H1 (cell line): ENCODE results near the gene RPGR. TPM values are rescaled to one million over a fixed set of nuclear protein-coding genes. Genes with fewer than 3 reads are reported as not detected.

Experiments used
- CTCF ChIA-PET: fragments of 300-600 bp; sonication (Branson Sonifier 250); formaldehyde crosslinking; loops from one replicate; lab custom pipeline; 2021; ENCODE audit not compliant: partially characterized antibody; lab: Charles Lee
- POLR2A ChIA-PET: fragments of 300-600 bp; sonication (Branson Sonifier 250); formaldehyde crosslinking; loops from one replicate; lab custom pipeline; 2021; ENCODE audit warnings: inconsistent platforms; ENCODE audit not compliant: partially characterized antibody; lab: Charles Lee
- DNase-seq, 2 experiments: peaks; one replicate each; pipeline versions ENCODE4 v3.0.0 to v3.0.0-alpha.2; 2010 to 2022; ENCODE audit warnings: low spot score in 2 of 2, low read depth in 1 of 2, mixed read lengths in 1 of 2
- FAIRE-seq: peaks from 2 replicates; lab custom pipeline; 2011; peaks lifted over from hg19 to GRCh38; lab: Jason Lieb, UNC
- H2AFZ ChIP-seq: 2 replicates; pipeline ENCODE4 v1.8.1; 2012; ENCODE audit warnings: low read length, inconsistent platforms
- H2AK5ac ChIP-seq: 2 replicates; pipeline ENCODE4 v1.6.1; 2013; ENCODE audit warnings: low read depth, low read length
- H2BK120ac ChIP-seq: replicated peaks from 2 replicates; pipeline ENCODE3; 2013; ENCODE audit warnings: low read depth, low read length, inconsistent platforms
- H2BK12ac ChIP-seq: 2 replicates; pipeline ENCODE4 v1.6.1; 2013; ENCODE audit warnings: low read depth, low read length
- H2BK15ac ChIP-seq: 2 replicates; pipeline ENCODE4 v1.6.1; 2013; ENCODE audit warnings: low read length
- H2BK20ac ChIP-seq: 2 replicates; pipeline ENCODE4 v1.6.1; 2013; ENCODE audit warnings: low read length
- H2BK5ac ChIP-seq: 2 replicates; pipeline ENCODE4 v1.6.1; 2013; ENCODE audit warnings: low read depth, low read length
- H3K14ac ChIP-seq: 2 replicates; pipeline ENCODE4 v1.6.1; 2013; ENCODE audit warnings: inconsistent platforms; ENCODE audit not compliant: insufficient read length
- H3K18ac ChIP-seq: 2 replicates; pipeline ENCODE4 v1.6.1; 2013; ENCODE audit warnings: low read length; ENCODE audit errors: extremely low read depth
- H3K23ac ChIP-seq: 2 replicates; pipeline ENCODE4 v1.6.1; 2013; ENCODE audit warnings: inconsistent platforms; ENCODE audit not compliant: insufficient read length
- H3K23me2 ChIP-seq: 2 replicates; pipeline ENCODE4 v1.6.1; 2013; ENCODE audit warnings: low read depth, low read length
- H3K27ac ChIP-seq: 2 replicates; pipeline ENCODE4 v1.6.1; 2011; ENCODE audit warnings: low read depth, low read length, inconsistent platforms
- H3K27me3 ChIP-seq, 4 experiments: replicated peaks in 1 of 4; 1 replicate in 1 of 4; 2 replicates in 3 of 4; pipeline versions ENCODE4 v1.6.1 to v1.8.1; 2011 to 2013; ENCODE audit warnings: low read length in 3 of 4, mild to moderate bottlenecking in 3 of 4, inconsistent platforms in 2 of 4, mixed read lengths in 2 of 4, moderate library complexity in 1 of 4; ENCODE audit not compliant: control insufficient read depth in 3 of 4, insufficient read depth in 3 of 4; ENCODE audit errors: extremely low read depth in 1 of 4
- H3K36me3 ChIP-seq, 4 experiments: 2 replicates each; pipeline versions ENCODE4 v1.6.1 to v1.8.1; 2011 to 2013; ENCODE audit warnings: mild to moderate bottlenecking in 4 of 4, low read length in 3 of 4, moderate library complexity in 2 of 4, control low read depth in 1 of 4, inconsistent platforms in 1 of 4; ENCODE audit not compliant: insufficient read depth in 4 of 4, control insufficient read depth in 2 of 4
- H3K4ac ChIP-seq: replicated peaks from 2 replicates; pipeline ENCODE3; 2013; ENCODE audit warnings: low read length, low read depth, mixed read lengths, inconsistent platforms; ENCODE audit not compliant: insufficient read length
- H3K4me1 ChIP-seq, 4 experiments: replicated peaks in 1 of 4; 1 replicate in 1 of 4; 2 replicates in 3 of 4; pipeline versions ENCODE4 v1.6.1 to v1.8.1; 2011 to 2013; ENCODE audit warnings: low read length in 3 of 4, inconsistent platforms in 2 of 4, mixed read lengths in 1 of 4; ENCODE audit not compliant: insufficient read depth in 4 of 4, control insufficient read depth in 3 of 4
- H3K4me2 ChIP-seq, 2 experiments: 2 replicates each; pipeline versions ENCODE4 v1.6.1 to v1.8.1; 2011 to 2013; ENCODE audit warnings: low read depth in 2 of 2, low read length in 2 of 2, control low read depth in 1 of 2, inconsistent platforms in 1 of 2, mild to moderate bottlenecking in 1 of 2; ENCODE audit not compliant: insufficient read depth in 1 of 2
- H3K4me3 ChIP-seq, 4 experiments: fragments of 200-600, 300-600 bp in 1 of 4; sonication (generic), shearing (Covaris generic), sonication (Bioruptor Twin) in 1 of 4; 2 replicates each; pipeline versions ENCODE4 v1.5.1 to v1.8.1; 2011 to 2016; ENCODE audit warnings: low read length in 4 of 4, low read depth in 3 of 4, control low read depth in 2 of 4, inconsistent platforms in 2 of 4, mild to moderate bottlenecking in 2 of 4, mixed read lengths in 1 of 4, moderate library complexity in 1 of 4; ENCODE audit not compliant: insufficient read depth in 2 of 4; ENCODE audit errors: extremely low read depth in 1 of 4
- H3K56ac ChIP-seq: replicated peaks from 2 replicates; pipeline ENCODE3; 2013; ENCODE audit warnings: low read depth, mild to moderate bottlenecking, mixed read lengths, low read length, inconsistent platforms; ENCODE audit not compliant: insufficient read length
- H3K79me1 ChIP-seq: 2 replicates; pipeline ENCODE4 v1.6.1; 2013; ENCODE audit warnings: low read depth, low read length, control low read depth
- H3K79me2 ChIP-seq, 2 experiments: 2 replicates each; pipeline versions ENCODE4 v1.6.1 to v1.8.1; 2012 to 2013; ENCODE audit warnings: low read length in 2 of 2, mild to moderate bottlenecking in 2 of 2, inconsistent platforms in 1 of 2; ENCODE audit not compliant: insufficient read depth in 2 of 2, control insufficient read depth in 1 of 2
- H3K9ac ChIP-seq, 4 experiments: replicated peaks in 1 of 4; 1 replicate in 1 of 4; 2 replicates in 3 of 4; pipeline versions ENCODE4 v1.6.1 to v1.8.1; 2011 to 2013; ENCODE audit warnings: low read depth in 3 of 4, low read length in 3 of 4, control low read depth in 2 of 4, mild to moderate bottlenecking in 2 of 4, moderate library complexity in 2 of 4, inconsistent platforms in 1 of 4; ENCODE audit errors: extremely low read depth in 1 of 4
- H3K9me3 ChIP-seq, 2 experiments: 2 replicates each; pipeline versions ENCODE4 v1.6.1 to v1.8.1; 2012 to 2013; ENCODE audit warnings: mild to moderate bottlenecking in 2 of 2, moderate library complexity in 2 of 2, control low read depth in 1 of 2, inconsistent platforms in 1 of 2, low read depth in 1 of 2, low read length in 1 of 2, mixed read lengths in 1 of 2; ENCODE audit not compliant: insufficient read depth in 2 of 2
- H4K20me1 ChIP-seq, 2 experiments: replicated peaks in 1 of 2; 2 replicates each; pipeline versions ENCODE3 to v1.8.1; 2011 to 2013; ENCODE audit warnings: inconsistent platforms in 2 of 2, low read length in 2 of 2, mild to moderate bottlenecking in 1 of 2; ENCODE audit not compliant: insufficient read depth in 2 of 2, control insufficient read depth in 1 of 2
- H4K5ac ChIP-seq: 2 replicates; pipeline ENCODE4 v1.6.1; 2013; ENCODE audit warnings: low read length, low read depth, mixed read lengths, inconsistent platforms; ENCODE audit not compliant: insufficient read length
- H4K8ac ChIP-seq: 2 replicates; pipeline ENCODE4 v1.8.0; 2013; ENCODE audit warnings: mild to moderate bottlenecking, moderate library complexity, low read length, inconsistent platforms; ENCODE audit not compliant: insufficient read depth; ENCODE audit errors: extremely low read depth
- H4K91ac ChIP-seq: replicated peaks from 2 replicates; pipeline ENCODE3; 2013; ENCODE audit warnings: low read length, mixed read lengths, inconsistent platforms; ENCODE audit not compliant: insufficient read length
- CBX8 ChIP-seq: fragments of 300-800, 300-1000 bp; sonication (generic); IDR thresholded peaks from 2 replicates; pipeline ENCODE4 v1.7.1; 2016; ENCODE audit warnings: low read depth, low read length, borderline replicate concordance
- CEBPB ChIP-seq: IDR thresholded peaks from 2 replicates; pipeline ENCODE4 v1.6.1; 2012; ENCODE audit warnings: low read depth, low read length
- HDAC6 ChIP-seq: IDR thresholded peaks from one replicate; pipeline ENCODE4 v1.7.1; 2012; ENCODE audit warnings: low read depth, mild to moderate bottlenecking, inconsistent platforms, low read length, moderate library complexity
- JUND ChIP-seq: IDR thresholded peaks from 2 replicates; pipeline ENCODE4 v1.6.1; 2011; ENCODE audit warnings: mild to moderate bottlenecking, improper control_type of control experiment, low read length
- NANOG ChIP-seq: IDR thresholded peaks from 2 replicates; pipeline ENCODE4 v1.6.1; 2011; ENCODE audit warnings: low read length, low read depth, mild to moderate bottlenecking, inconsistent platforms; ENCODE audit not compliant: insufficient read depth, poor library complexity, severe bottlenecking
- PHF8 ChIP-seq: fragments of 200-600 bp; sonication (generic); conservative IDR thresholded peaks from 2 replicates; pipeline ENCODE4 v1.7.1; 2012; ENCODE audit warnings: low read depth, mild to moderate bottlenecking, inconsistent platforms, low read length, moderate library complexity
- POLR2A ChIP-seq, 2 experiments: IDR thresholded peaks; 1 replicate in 1 of 2; 2 replicates in 1 of 2; pipeline ENCODE4 v1.6.1; 2011; ENCODE audit warnings: low read depth in 2 of 2, low read length in 2 of 2, mild to moderate bottlenecking in 2 of 2; ENCODE audit errors: control extremely low read depth in 1 of 2
- RFX5 ChIP-seq: IDR thresholded peaks from 2 replicates; pipeline ENCODE4 v1.6.1; 2011; ENCODE audit warnings: low read depth, low read length, improper control_type of control experiment, borderline replicate concordance
- RNF2 ChIP-seq: fragments of 200-900, 300-1000 bp; sonication (generic); IDR thresholded peaks from 2 replicates; pipeline ENCODE4 v1.7.1; 2016; ENCODE audit warnings: borderline replicate concordance, low read depth, mild to moderate bottlenecking, antibody characterized with exemption, low read length; ENCODE audit not compliant: poor library complexity, severe bottlenecking; ENCODE audit errors: missing control alignments
- TBP ChIP-seq: IDR thresholded peaks from 2 replicates; pipeline ENCODE4 v1.6.1; 2011; ENCODE audit warnings: low read depth, low read length, improper control_type of control experiment
- YY1 ChIP-seq: IDR thresholded peaks from 2 replicates; pipeline ENCODE4 v1.6.1; 2011; ENCODE audit warnings: low read depth, mild to moderate bottlenecking, low read length
- ZNF274 ChIP-seq: IDR thresholded peaks from 2 replicates; pipeline ENCODE4 v1.7.0; 2012; ENCODE audit warnings: low read length, borderline replicate concordance; ENCODE audit errors: extremely low read depth
- WGBS, 2 experiments: shearing (Covaris generic) in 1 of 2; methylation state at CpG; one replicate each; pipeline versions ENCODE4 v1.1.6 to v1.1.7; 2013 to 2015; ENCODE audit warnings: low lambda C conversion rate in 2 of 2, mixed read lengths in 2 of 2, inconsistent platforms in 1 of 2, low coverage in 1 of 2, missing lambda C conversion rate in 1 of 2; ENCODE audit not compliant: insufficient replicate concordance in 2 of 2, insufficient coverage in 1 of 2, insufficient read length in 1 of 2; ENCODE audit errors: extremely low coverage in 1 of 2, missing lambda C conversion rate in 1 of 2; 5-methylcytosine and 5-hydroxymethylcytosine counted together
- polyA plus RNA-seq, 7 experiments: library from polyadenylated mRNA; depleted of rRNA in 3 of 7; stranded (reverse) in 5 of 7; unstranded in 2 of 7; fragments of >200 nt in 5 of 7; fragments of 200-250 nt in 2 of 7; gene quantifications; 1 replicate in 5 of 7; 2 replicates in 1 of 7; 4 replicates in 1 of 7; pipeline versions ENCODE4 v1.2.1 to v1.2.3, GENCODE V29; 2011 to 2013; ENCODE audit warnings: missing spikeins in 2 of 7, mixed read lengths in 2 of 7
- total RNA-seq: library from RNA; stranded (reverse); fragmentation: NEBNext Ultra II Directional; extraction: Animal tissue kit (Norgen Biotek cat#: 25700); gene quantifications from 2 replicates; pipeline ENCODE4 v1.2.1, GENCODE V29; 2021
- TF ChIP-seq, protein P1 (sequence below): IDR thresholded peaks from 2 replicates; pipeline ENCODE4 v1.6.1; 2012; ENCODE audit warnings: low read length, inconsistent platforms

The RPGR gene
- total and polyA plus RNA-seq, 2 of the 8 experiments (the other 6 are each of a cell fraction or from before 2014, with no cell fraction given), result 1.6 to 10.0 TPM

DNA sequence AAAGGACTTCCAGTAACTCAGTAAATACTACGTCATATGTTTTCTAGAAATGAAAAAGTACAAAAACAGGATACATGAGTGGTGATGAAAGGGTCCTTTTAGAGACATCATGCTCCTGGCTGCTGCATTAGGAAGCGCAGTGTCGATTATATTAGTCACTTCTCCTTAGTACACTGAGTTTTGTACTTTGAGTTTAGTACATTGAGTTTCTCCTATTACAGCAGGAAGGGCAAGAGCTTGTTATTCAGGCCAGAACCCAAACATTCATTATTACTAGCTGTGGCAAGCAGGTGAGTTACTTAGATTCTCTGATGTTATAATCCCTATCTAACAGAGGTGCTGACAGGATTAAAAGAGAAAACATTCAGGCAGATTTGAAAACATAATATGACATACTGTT, 21.3 kb downstream of the RPGR start:
- no peak for FAIRE-seq
- 95% methylated on average over 3 of the region's 3 CpGs; no CpG with 5 or more reads in 1 of the 2 experiments for WGBS, 2 experiments
- POLR2A ChIA-PET, result no interaction called here
- no peak for TF ChIP-seq CBX8
- no peak for TF ChIP-seq RFX5
- no peak for TF ChIP-seq JUND
- TF ChIP-seq TBP, result no peak
- TF ChIP-seq HDAC6, result no peak
- TF ChIP-seq ZNF274, result no peak
- TF ChIP-seq PHF8, result no peak
- no peak for TF ChIP-seq CEBPB
- TF ChIP-seq YY1, result no peak
- no peak for TF ChIP-seq NANOG
- no peak for TF ChIP-seq POLR2A (IDR thresholded peaks at IDR 0.05; ENCODE audit: control extremely low read depth in 1 of 2, low read depth in 2 of 2, low read length in 2 of 2)
- TF ChIP-seq, protein P1, sequence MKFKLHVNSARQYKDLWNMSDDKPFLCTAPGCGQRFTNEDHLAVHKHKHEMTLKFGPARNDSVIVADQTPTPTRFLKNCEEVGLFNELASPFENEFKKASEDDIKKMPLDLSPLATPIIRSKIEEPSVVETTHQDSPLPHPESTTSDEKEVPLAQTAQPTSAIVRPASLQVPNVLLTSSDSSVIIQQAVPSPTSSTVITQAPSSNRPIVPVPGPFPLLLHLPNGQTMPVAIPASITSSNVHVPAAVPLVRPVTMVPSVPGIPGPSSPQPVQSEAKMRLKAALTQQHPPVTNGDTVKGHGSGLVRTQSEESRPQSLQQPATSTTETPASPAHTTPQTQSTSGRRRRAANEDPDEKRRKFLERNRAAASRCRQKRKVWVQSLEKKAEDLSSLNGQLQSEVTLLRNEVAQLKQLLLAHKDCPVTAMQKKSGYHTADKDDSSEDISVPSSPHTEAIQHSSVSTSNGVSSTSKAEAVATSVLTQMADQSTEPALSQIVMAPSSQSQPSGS, result no peak
- TF ChIP-seq RNF2, result no peak

More for the DNA sequence above, 21.3 kb downstream of the RPGR start:
- Histone ChIP-seq H3K79me1 (no peaks in the 10 kb centered on the region), H3K36me3 (no peaks in the 10 kb centered on the region; a peak in 1 of 8 replicates), H3K4ac (no peak overlapping the region), H2BK120ac (no peak overlapping the region), H2BK20ac (no peak overlapping the region), H3K9ac (no peak overlapping the region), H3K27me3 (no peaks in the 10 kb centered on the region), H3K4me3 (no peak overlapping the region), H2BK12ac (no peak overlapping the region), H3K14ac (no peak overlapping the region), H2BK15ac (no peak overlapping the region), H4K91ac (no peak overlapping the region), H4K20me1 (no peaks in the 10 kb centered on the region), H3K56ac (no peak overlapping the region), H3K23ac (no peak overlapping the region), H3K9me3 (no peaks in the 10 kb centered on the region), H3K27ac (no peak overlapping the region), H3K79me2 (no peaks in the 10 kb centered on the region), H4K5ac (no peak overlapping the region), H3K18ac (no peak overlapping the region), H2AFZ (no peak overlapping the region), H4K8ac (no peak overlapping the region), H2AK5ac (no peak overlapping the region), H3K23me2 (no peaks in the 10 kb centered on the region), H3K4me2 (no peak overlapping the region), H3K4me1 (no peaks in the 10 kb centered on the region), H2BK5ac (no peak overlapping the region)
- DNase-seq, result no peak
- CTCF ChIA-PET, result interaction anchor here (1.0 kb wide), 1 partner anchor 25 kb away, joined by 3 read pairs; no protein-coding TSS in a partner anchor
